Liver (tissue), 3 donors: Measurements from ENCODE around the gene SLX1A.
"Not testable (repeated sequence)": the region's sequence is repeated elsewhere in the genome, so short reads cannot be mapped to it uniquely, and the experiment has no call there.

Experiments
- EGR1 ChIP-seq, 2 donors: IDR thresholded peaks; 2 replicates each; pipeline ENCODE4 v1.6.1; 2016 to 2018; ENCODE audit warnings: antibody characterized with exemption in 2 of 2, low read depth in 2 of 2
- GABPA ChIP-seq, 2 donors: IDR thresholded peaks in 1 of 2; conservative IDR thresholded peaks in 1 of 2; 2 replicates each; pipeline ENCODE4 v1.6.1; 2016; ENCODE audit warnings: antibody characterized with exemption in 2 of 2, mild to moderate bottlenecking in 1 of 2, moderate library complexity in 1 of 2
- NR2F2 ChIP-seq: IDR thresholded peaks from 2 replicates; pipeline ENCODE4 v1.6.1; 2016; ENCODE audit warnings: antibody characterized with exemption
- RAD21 ChIP-seq, 2 donors: IDR thresholded peaks; 2 replicates each; pipeline ENCODE4 v1.6.1; 2016; ENCODE audit warnings: antibody characterized with exemption in 2 of 2, mild to moderate bottlenecking in 2 of 2
- TAF1 ChIP-seq: conservative IDR thresholded peaks from 2 replicates; pipeline ENCODE4 v1.6.1; 2016; ENCODE audit warnings: antibody characterized with exemption, mild to moderate bottlenecking
- YY1 ChIP-seq: IDR thresholded peaks from 2 replicates; pipeline ENCODE4 v1.6.1; 2016; ENCODE audit warnings: antibody characterized with exemption, mild to moderate bottlenecking
- TF ChIP-seq, protein P1 (sequence below): fragments of 150-350 bp; IDR thresholded peaks from 2 replicates; pipeline ENCODE4 v1.5.1; 2017; ENCODE audit warnings: improper control_type of control experiment, low read depth, low read length; ENCODE audit not compliant: missing input control
- TF ChIP-seq, protein P2 (sequence below): IDR thresholded peaks from 2 replicates; pipeline ENCODE4 v1.6.1; 2016; ENCODE audit warnings: antibody characterized with exemption, mild to moderate bottlenecking
- TF ChIP-seq, protein P3 (sequence below): IDR thresholded peaks from 2 replicates; pipeline ENCODE4 v1.6.1; 2016; ENCODE audit warnings: antibody characterized with exemption
- TF ChIP-seq, protein P4 (sequence below): IDR thresholded peaks from 2 replicates; pipeline ENCODE4 v1.6.1; 2016; ENCODE audit warnings: antibody characterized with exemption
- donor health status: healthy.
- donor health status: healthy.

DNA sequence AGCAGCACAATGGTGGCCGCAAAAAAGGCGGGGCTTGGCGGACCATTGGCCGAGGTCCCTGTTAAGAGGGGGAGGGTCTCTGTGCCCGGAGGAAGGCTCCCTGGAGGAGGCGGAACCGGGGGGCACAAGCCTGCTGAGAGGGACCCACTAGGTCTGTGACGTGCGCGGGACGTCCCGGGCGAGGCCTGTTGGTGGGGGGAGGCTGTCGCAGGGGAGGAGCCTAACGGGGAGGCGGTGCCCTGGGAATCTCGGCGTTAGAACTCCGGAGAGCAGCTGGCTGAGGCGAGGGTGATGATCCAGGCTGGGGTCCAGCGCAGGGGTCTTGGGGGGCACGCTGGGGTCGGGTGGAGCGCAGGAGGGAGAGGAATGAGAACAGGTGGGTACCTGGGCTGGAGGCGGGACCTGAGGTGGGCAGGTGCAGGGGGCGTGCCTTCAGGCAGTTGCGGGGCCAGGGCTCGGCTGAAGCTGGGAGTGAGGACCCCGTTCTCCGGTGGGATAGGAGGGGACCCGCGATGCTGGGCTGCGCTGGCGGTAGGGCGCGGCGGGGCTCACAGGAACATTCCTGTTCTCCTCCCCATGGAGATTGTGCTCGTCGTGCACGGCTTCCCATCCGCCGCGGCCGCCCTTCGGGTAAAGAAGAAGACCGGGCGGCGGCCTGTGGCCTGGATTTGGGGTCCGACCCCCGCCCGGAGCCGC, 12.0 kb downstream of the SLX1A start:
- TF ChIP-seq, protein P1, sequence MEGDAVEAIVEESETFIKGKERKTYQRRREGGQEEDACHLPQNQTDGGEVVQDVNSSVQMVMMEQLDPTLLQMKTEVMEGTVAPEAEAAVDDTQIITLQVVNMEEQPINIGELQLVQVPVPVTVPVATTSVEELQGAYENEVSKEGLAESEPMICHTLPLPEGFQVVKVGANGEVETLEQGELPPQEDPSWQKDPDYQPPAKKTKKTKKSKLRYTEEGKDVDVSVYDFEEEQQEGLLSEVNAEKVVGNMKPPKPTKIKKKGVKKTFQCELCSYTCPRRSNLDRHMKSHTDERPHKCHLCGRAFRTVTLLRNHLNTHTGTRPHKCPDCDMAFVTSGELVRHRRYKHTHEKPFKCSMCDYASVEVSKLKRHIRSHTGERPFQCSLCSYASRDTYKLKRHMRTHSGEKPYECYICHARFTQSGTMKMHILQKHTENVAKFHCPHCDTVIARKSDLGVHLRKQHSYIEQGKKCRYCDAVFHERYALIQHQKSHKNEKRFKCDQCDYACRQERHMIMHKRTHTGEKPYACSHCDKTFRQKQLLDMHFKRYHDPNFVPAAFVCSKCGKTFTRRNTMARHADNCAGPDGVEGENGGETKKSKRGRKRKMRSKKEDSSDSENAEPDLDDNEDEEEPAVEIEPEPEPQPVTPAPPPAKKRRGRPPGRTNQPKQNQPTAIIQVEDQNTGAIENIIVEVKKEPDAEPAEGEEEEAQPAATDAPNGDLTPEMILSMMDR = not testable (repeated sequence)
- TF ChIP-seq RAD21 (IDR thresholded peaks at IDR 0.05); TAF1; EGR1 (IDR thresholded peaks at IDR 0.05; ENCODE audit: low read depth in 2 of 2); NR2F2; GABPA (IDR thresholded peaks at IDR 0.05 in 1 of 2, conservative IDR thresholded peaks at IDR 0.05 in 1 of 2); YY1: not testable (repeated sequence)
- TF ChIP-seq, protein P2, sequence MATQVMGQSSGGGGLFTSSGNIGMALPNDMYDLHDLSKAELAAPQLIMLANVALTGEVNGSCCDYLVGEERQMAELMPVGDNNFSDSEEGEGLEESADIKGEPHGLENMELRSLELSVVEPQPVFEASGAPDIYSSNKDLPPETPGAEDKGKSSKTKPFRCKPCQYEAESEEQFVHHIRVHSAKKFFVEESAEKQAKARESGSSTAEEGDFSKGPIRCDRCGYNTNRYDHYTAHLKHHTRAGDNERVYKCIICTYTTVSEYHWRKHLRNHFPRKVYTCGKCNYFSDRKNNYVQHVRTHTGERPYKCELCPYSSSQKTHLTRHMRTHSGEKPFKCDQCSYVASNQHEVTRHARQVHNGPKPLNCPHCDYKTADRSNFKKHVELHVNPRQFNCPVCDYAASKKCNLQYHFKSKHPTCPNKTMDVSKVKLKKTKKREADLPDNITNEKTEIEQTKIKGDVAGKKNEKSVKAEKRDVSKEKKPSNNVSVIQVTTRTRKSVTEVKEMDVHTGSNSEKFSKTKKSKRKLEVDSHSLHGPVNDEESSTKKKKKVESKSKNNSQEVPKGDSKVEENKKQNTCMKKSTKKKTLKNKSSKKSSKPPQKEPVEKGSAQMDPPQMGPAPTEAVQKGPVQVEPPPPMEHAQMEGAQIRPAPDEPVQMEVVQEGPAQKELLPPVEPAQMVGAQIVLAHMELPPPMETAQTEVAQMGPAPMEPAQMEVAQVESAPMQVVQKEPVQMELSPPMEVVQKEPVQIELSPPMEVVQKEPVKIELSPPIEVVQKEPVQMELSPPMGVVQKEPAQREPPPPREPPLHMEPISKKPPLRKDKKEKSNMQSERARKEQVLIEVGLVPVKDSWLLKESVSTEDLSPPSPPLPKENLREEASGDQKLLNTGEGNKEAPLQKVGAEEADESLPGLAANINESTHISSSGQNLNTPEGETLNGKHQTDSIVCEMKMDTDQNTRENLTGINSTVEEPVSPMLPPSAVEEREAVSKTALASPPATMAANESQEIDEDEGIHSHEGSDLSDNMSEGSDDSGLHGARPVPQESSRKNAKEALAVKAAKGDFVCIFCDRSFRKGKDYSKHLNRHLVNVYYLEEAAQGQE = not testable (repeated sequence)
- TF ChIP-seq, protein P3, sequence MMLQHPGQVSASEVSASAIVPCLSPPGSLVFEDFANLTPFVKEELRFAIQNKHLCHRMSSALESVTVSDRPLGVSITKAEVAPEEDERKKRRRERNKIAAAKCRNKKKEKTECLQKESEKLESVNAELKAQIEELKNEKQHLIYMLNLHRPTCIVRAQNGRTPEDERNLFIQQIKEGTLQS = not testable (repeated sequence)
- TF ChIP-seq, protein P4, sequence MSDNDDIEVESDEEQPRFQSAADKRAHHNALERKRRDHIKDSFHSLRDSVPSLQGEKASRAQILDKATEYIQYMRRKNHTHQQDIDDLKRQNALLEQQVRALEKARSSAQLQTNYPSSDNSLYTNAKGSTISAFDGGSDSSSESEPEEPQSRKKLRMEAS = not testable (repeated sequence)
